ENCODE results near the gene RASIP1.
"Not testable (repeated sequence)": the region's sequence is repeated elsewhere in the genome, so short reads cannot be mapped to it uniquely, and the experiment has no call there.

Gene RASIP1

GRCh38 chr19:48705431-48705830 lies 35.0 kb downstream of the RASIP1 start:
- no peak for DNase-seq

GRCh38 chr19:48703316-48703715 lies 37.1 kb downstream of the RASIP1 start:
- no peak for DNase-seq

GRCh38 chr19:48702701-48703100 lies 37.7 kb downstream of the RASIP1 start:
- no peak for DNase-seq

- no peak for DNase-seq
These were observed 42.4 kb downstream of the RASIP1 start for GRCh38 chr19:48698046-48698445.

- DNase-seq, result no peak
These were observed 43.9 kb downstream of the RASIP1 start for GRCh38 chr19:48696353-48697010.

GRCh38 chr19:48695743-48696352 lies 44.6 kb downstream of the RASIP1 start, which contains the start of gene FUT2:
TSS of gene FUT2 (plus strand) at chr19:48695971. CDS start at chr19:48702957, 6,986 bp downstream.
- peak; percentile 59 for DNase-seq

GRCh38 chr19:48693629-48694028 lies 46.8 kb downstream of the RASIP1 start:
- DNase-seq, result not testable (repeated sequence)

- DNase-seq, result no peak
These were observed 51.0 kb downstream of the RASIP1 start for GRCh38 chr19:48689449-48689848.

GRCh38 chr19:48687776-48688175 lies 52.6 kb downstream of the RASIP1 start:
- DNase-seq, result no peak

GRCh38 chr19:48686637-48687036 lies 53.8 kb downstream of the RASIP1 start:
- DNase-seq, result not testable (repeated sequence)

GRCh38 chr19:48686088-48686487 lies 54.3 kb downstream of the RASIP1 start:
- DNase-seq, result no peak

- DNase-seq, result no peak
These were observed 54.8 kb downstream of the RASIP1 start for GRCh38 chr19:48685583-48685982.

- DNase-seq, result no peak
These were observed 57.1 kb downstream of the RASIP1 start for GRCh38 chr19:48683349-48683748.

- no peak for DNase-seq
These were observed 59.3 kb downstream of the RASIP1 start for GRCh38 chr19:48681127-48681470.

- DNase-seq, result no peak
These were observed 59.8 kb downstream of the RASIP1 start for GRCh38 chr19:48680436-48681126.

GRCh38 chr19:48680006-48680405 lies 60.4 kb downstream of the RASIP1 start:
- DNase-seq, result not testable (repeated sequence)

- DNase-seq, result no peak
These were observed 62.2 kb downstream of the RASIP1 start for GRCh38 chr19:48678201-48678600.

- no peak for DNase-seq
These were observed 63.5 kb downstream of the RASIP1 start for GRCh38 chr19:48676887-48677286.

GRCh38 chr19:48676487-48676886 lies 63.9 kb downstream of the RASIP1 start:
- no peak for DNase-seq

GRCh38 chr19:48674921-48675824 lies 65.2 kb downstream of the RASIP1 start:
- DNase-seq, result peak; percentile 88

- DNase-seq, result no peak
These were observed 66.1 kb downstream of the RASIP1 start for GRCh38 chr19:48674216-48674809.

- DNase-seq, result no peak
These were observed 66.8 kb downstream of the RASIP1 start for GRCh38 chr19:48673436-48674100.

Measured in NCI-H1436 (cell line).